ENCODE measurements around the gene CDC37L1. TPM values are rescaled to one million over a fixed set of nuclear protein-coding genes. Genes with fewer than 3 reads are reported as not detected.

CDC37L1 gene
- total and polyA plus RNA-seq, 2 of the 8 experiments (the other 6 are each of a cell fraction or from before 2014, with no cell fraction given), result 4.6 to 23.8 TPM

DNA sequence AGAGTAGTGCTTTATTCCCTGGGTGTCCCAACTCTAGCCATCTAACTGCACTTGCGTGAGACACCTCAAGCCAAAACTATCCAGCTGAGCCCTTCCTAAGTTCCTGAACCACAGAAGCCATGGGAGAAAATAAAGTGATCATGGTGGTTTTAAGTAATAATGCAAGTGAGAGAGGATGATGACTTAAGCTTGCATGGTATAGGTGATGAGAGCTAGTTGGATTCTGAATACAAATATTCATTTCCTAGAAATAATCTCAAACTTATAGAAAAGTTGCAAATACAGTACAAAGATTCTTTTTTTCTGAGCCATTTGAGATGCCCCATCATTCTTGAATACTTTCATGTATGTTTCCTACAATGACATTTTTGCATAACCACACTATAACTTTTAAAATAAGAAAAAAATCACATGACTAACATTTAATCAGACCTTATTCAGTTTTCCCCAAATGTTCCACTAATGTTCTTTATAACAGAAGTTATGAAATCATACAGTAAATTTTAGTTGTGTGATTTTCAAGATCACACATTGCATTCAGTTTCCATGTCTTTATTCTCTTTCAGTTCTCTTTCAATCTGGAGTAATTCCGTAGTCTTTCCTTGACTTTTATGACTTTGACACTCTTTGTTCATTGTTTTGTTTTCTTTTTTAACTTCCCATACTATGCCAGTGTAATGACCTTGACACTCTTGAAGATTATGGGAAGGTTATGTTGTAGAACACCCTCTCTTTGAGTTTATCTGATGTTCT lies 67.1 kb downstream of the CDC37L1 start:
- no peak overlapping the region for H2BK5ac ChIP-seq (ENCODE audit: low read depth, low read length)
- DNase-seq (ENCODE audit: low read depth in 1 of 2, low spot score in 2 of 2), result no peak
- no peak overlapping the region for H2BK15ac ChIP-seq (ENCODE audit: low read length)
- no peak overlapping the region for H3K9ac ChIP-seq (replicated peaks in 1 of 4; ENCODE audit: extremely low read depth in 1 of 4, low read depth in 3 of 4, low read length in 3 of 4)
- no peaks in the 10 kb centered on the region for H3K79me1 ChIP-seq (ENCODE audit: low read depth, low read length)
- H2BK12ac ChIP-seq (ENCODE audit: low read depth, low read length), result no peak overlapping the region
- peaks cover 0 to 3% (median 0%) of the 10 kb centered on the region in 4 experiments; a peak in 4 of 7 replicates for H3K4me1 ChIP-seq (replicated peaks in 1 of 4; ENCODE audit: control insufficient read depth in 3 of 4, insufficient read depth in 4 of 4, low read length in 3 of 4)
- H4K8ac ChIP-seq (ENCODE audit: extremely low read depth, insufficient read depth, low read length), result no peak overlapping the region
- no peak overlapping the region for H4K91ac ChIP-seq (replicated peaks; ENCODE audit: insufficient read length, low read length)
- H3K4me2 ChIP-seq (ENCODE audit: insufficient read depth in 1 of 2, low read depth in 2 of 2, low read length in 2 of 2), result no peak overlapping the region
- CTCF ChIA-PET (ENCODE audit: partially characterized antibody), result interaction anchor here (0.7 to 1.3 kb wide), 6 partner anchors 11 to 704 kb away, joined by 3 to 5 read pairs (median 3); partner anchors contain the start of gene CD274
- no peak overlapping the region for H3K4ac ChIP-seq (replicated peaks; ENCODE audit: insufficient read length, low read depth, low read length)
- H3K56ac ChIP-seq (replicated peaks; ENCODE audit: insufficient read length, low read depth, low read length), result no peak overlapping the region
- H2BK20ac ChIP-seq (ENCODE audit: low read length), result no peak overlapping the region
- H4K20me1 ChIP-seq (replicated peaks in 1 of 2; ENCODE audit: control insufficient read depth in 1 of 2, insufficient read depth in 2 of 2, low read length in 2 of 2), result no peaks in the 10 kb centered on the region
- no peaks in the 10 kb centered on the region for H3K27me3 ChIP-seq (replicated peaks in 1 of 4; ENCODE audit: control insufficient read depth in 3 of 4, extremely low read depth in 1 of 4, insufficient read depth in 3 of 4, low read length in 3 of 4)
- no peak for FAIRE-seq
- H3K23ac ChIP-seq (ENCODE audit: insufficient read length), result no peak overlapping the region
- H3K4me3 ChIP-seq (ENCODE audit: extremely low read depth in 1 of 4, insufficient read depth in 2 of 4, low read depth in 3 of 4, low read length in 4 of 4), result no peak overlapping the region
- no peak overlapping the region for H3K18ac ChIP-seq (ENCODE audit: extremely low read depth, low read length)
- no peaks in the 10 kb centered on the region for H3K79me2 ChIP-seq (ENCODE audit: control insufficient read depth in 1 of 2, insufficient read depth in 2 of 2, low read length in 2 of 2)
- no peak overlapping the region for H3K27ac ChIP-seq (ENCODE audit: low read depth, low read length)
- H2BK120ac ChIP-seq (replicated peaks; ENCODE audit: low read depth, low read length), result no peak overlapping the region
- 93% methylated on average over 2 of the region's 2 CpGs; no CpG with 5 or more reads in 1 of the 2 experiments for WGBS, 2 experiments (ENCODE audit: extremely low coverage in 1 of 2, insufficient coverage in 1 of 2, insufficient read length in 1 of 2, insufficient replicate concordance in 2 of 2, low coverage in 1 of 2, low lambda C conversion rate in 2 of 2, missing lambda C conversion rate in 1 of 2)
- no peak overlapping the region for H4K5ac ChIP-seq (ENCODE audit: insufficient read length, low read depth, low read length)
- no peaks in the 10 kb centered on the region for H3K9me3 ChIP-seq (ENCODE audit: insufficient read depth in 2 of 2, low read depth in 1 of 2, low read length in 1 of 2)
- POLR2A ChIA-PET (ENCODE audit: partially characterized antibody), result no interaction called here
- no peak overlapping the region for H2AK5ac ChIP-seq (ENCODE audit: low read depth, low read length)
- H3K36me3 ChIP-seq (ENCODE audit: control insufficient read depth in 2 of 4, insufficient read depth in 4 of 4, low read length in 3 of 4), result no peaks in the 10 kb centered on the region
- H3K23me2 ChIP-seq (ENCODE audit: low read depth, low read length), result peaks cover 4% of the 10 kb centered on the region; the same call in 1 of the 2 replicates
- H2AFZ ChIP-seq (ENCODE audit: low read length), result no peak overlapping the region
- no peak overlapping the region for H3K14ac ChIP-seq (ENCODE audit: insufficient read length)
- TF ChIP-seq, protein P1, sequence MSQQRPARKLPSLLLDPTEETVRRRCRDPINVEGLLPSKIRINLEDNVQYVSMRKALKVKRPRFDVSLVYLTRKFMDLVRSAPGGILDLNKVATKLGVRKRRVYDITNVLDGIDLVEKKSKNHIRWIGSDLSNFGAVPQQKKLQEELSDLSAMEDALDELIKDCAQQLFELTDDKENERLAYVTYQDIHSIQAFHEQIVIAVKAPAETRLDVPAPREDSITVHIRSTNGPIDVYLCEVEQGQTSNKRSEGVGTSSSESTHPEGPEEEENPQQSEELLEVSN (IDR thresholded peaks at IDR 0.05), result no peak
- TF ChIP-seq SP2 (IDR thresholded peaks at IDR 0.05; ENCODE audit: low read length), result no peak
- no peak for TF ChIP-seq RAD21 (IDR thresholded peaks at IDR 0.05 in 1 of 2, conservative IDR thresholded peaks at IDR 0.05 in 1 of 2; ENCODE audit: low read depth in 2 of 2, low read length in 2 of 2)
- no peak for TF ChIP-seq CBX8 (IDR thresholded peaks at IDR 0.05; ENCODE audit: borderline replicate concordance, low read depth, low read length)
- TF ChIP-seq ZNF274 (IDR thresholded peaks at IDR 0.05; ENCODE audit: borderline replicate concordance, extremely low read depth, low read length), result no peak
- TF ChIP-seq POU5F1 (IDR thresholded peaks at IDR 0.05; ENCODE audit: low read depth, low read length), result no peak
- TF ChIP-seq SP4 (IDR thresholded peaks at IDR 0.05; ENCODE audit: low read length), result no peak
- no peak for TF ChIP-seq CTBP2 (IDR thresholded peaks at IDR 0.05; ENCODE audit: borderline replicate concordance, insufficient read depth, insufficient read length, low read length)
- TF ChIP-seq YY1 (IDR thresholded peaks at IDR 0.05; ENCODE audit: low read depth, low read length), result no peak
